ENCODE measurements around the gene SLC22A23.

Gene SLC22A23

GRCh38 chr6:3280866-3281465 is 175.9 kb downstream of the SLC22A23 start:
- no peak for DNase-seq

- no peak for DNase-seq
Observed at GRCh38 chr6:3280091-3280490, 176.8 kb downstream of the SLC22A23 start.

- DNase-seq = no peak
Observed at GRCh38 chr6:3278691-3279090, 178.2 kb downstream of the SLC22A23 start.

- DNase-seq = no peak
Observed at GRCh38 chr6:3277851-3278416, 178.9 kb downstream of the SLC22A23 start.

- no peak for DNase-seq
Observed at GRCh38 chr6:3277251-3277650, 179.6 kb downstream of the SLC22A23 start.

GRCh38 chr6:3276174-3277167 is 180.4 kb downstream of the SLC22A23 start:
- DNase-seq = no peak

- DNase-seq = no peak
Observed at GRCh38 chr6:3273707-3274521, 182.9 kb downstream of the SLC22A23 start.

GRCh38 chr6:3272911-3273547 is 183.8 kb downstream of the SLC22A23 start:
- DNase-seq = no peak

GRCh38 chr6:3271756-3272155 is 185.1 kb downstream of the SLC22A23 start:
- DNase-seq = no peak

- DNase-seq = no peak
Observed at GRCh38 chr6:3270258-3270657, 186.6 kb downstream of the SLC22A23 start.

- DNase-seq = no peak
Observed at GRCh38 chr6:3269281-3269975, 187.4 kb downstream of the SLC22A23 start.

- no peak for DNase-seq
Observed at GRCh38 chr6:3268680-3269079, 188.2 kb downstream of the SLC22A23 start.

- DNase-seq = no peak
Observed at GRCh38 chr6:3267162-3267561, 189.7 kb downstream of the SLC22A23 start.

GRCh38 chr6:3266170-3266569 is 190.7 kb downstream of the SLC22A23 start:
- no peak for DNase-seq

GRCh38 chr6:3265671-3266070 is 191.2 kb downstream of the SLC22A23 start:
- no peak for DNase-seq

- no peak for DNase-seq
Observed at GRCh38 chr6:3264356-3264755, 192.5 kb downstream of the SLC22A23 start.

GRCh38 chr6:3263096-3263495 is 193.8 kb downstream of the SLC22A23 start:
- DNase-seq = no peak

- DNase-seq = no peak
Observed at GRCh38 chr6:3261921-3262320, 194.9 kb downstream of the SLC22A23 start.

- no peak for DNase-seq
Observed at GRCh38 chr6:3261518-3261820, 195.4 kb downstream of the SLC22A23 start.

GRCh38 chr6:3260772-3261517 is 195.9 kb downstream of the SLC22A23 start:
- DNase-seq = no peak

GRCh38 chr6:3260296-3260695 is 196.6 kb downstream of the SLC22A23 start:
- no peak for DNase-seq

All from HCEC 1CT (cell line).